NCI-H82 (cell line): Measurements from ENCODE around the gene MARCHF3.
"Not testable (repeated sequence)": the region's sequence is repeated elsewhere in the genome, so short reads cannot be mapped to it uniquely, and the experiment has no call there.

Experiments used
- DNase-seq: peaks from one replicate; lab custom pipeline; 2025; lab: John Stamatoyannopoulos, UW

MARCHF3 gene

DNA sequence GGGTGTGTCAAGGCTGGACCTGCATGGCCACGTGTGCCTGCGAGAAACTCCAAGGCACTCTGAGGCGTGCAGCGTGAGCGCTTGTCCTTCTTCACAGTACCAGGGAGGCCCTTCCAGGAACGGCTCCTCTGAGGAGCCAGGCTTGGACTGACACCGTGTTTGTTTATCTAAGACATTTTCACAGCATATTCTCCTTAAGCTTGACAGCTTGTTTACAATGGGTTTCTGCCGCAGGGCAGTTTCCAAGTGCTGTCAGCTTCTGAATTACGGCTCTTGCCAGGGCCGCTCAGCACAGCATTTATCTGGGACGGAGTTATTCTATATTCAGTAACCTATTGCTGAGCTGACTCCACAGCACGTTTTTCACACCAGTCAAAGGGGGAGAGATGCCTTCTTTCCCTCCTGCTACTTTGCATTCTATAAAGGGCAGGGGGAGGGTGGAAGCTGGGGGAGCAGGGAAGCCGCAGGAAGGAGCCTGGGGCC, 155.0 kb downstream of the MARCHF3 start:
- no peak for DNase-seq

DNA sequence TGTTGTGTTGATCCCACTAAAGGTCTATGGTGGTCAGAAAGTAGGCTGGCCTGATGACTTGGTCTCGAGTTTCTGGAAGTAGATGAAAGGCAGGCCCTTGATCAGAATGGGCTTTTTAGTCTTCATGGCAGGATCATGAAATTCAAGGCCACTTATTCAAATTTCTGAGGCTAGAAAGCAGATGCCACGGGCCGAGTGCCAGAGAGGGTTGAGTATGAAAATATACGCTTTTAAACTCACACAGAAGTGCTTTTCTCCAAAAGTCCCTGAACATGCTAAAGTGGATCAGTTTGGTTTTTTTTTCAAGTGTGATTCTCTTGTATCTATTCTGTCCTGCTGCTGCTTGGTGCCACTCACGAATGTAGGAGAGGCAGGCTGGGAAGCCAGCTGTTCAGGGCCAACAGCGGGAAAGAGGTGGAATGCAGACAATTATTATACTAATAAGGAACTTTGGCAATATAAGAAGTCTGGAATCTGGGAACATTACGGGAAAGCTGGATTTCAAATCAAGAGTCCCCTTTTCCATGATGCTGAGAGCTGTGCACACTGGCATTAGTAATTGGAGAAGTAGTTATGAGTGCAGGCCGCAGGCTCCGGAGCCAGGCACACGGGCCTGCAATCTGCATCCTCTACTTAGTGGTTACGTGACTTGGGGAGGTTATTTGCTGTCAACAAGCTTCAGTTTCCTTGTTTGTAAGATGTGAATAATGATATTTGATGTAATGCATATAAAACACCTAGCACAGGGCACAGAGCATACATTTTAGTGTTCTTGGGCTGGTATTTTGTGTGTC, 157.6 kb downstream of the MARCHF3 start:
- DNase-seq = no peak

DNA sequence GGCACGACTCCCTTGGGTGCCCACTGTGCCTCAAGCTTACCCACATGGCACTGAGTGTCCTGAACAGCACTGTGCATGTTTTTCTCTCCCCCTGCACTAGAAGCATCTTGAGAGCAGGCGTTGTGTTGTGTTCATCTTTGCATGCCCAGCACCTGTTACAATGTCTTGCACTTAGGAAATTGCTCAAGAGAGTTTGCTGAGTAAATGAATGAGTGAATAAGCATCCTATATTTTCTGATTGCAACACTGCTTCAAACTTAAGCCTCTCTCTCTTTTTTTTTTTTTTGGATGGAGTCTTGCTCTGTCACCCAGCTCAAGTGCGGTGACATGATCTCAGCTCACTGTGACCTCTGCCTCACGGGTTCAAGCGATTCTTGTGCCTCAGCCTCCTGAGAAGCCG, 158.9 kb downstream of the MARCHF3 start:
- DNase-seq = no peak

DNA sequence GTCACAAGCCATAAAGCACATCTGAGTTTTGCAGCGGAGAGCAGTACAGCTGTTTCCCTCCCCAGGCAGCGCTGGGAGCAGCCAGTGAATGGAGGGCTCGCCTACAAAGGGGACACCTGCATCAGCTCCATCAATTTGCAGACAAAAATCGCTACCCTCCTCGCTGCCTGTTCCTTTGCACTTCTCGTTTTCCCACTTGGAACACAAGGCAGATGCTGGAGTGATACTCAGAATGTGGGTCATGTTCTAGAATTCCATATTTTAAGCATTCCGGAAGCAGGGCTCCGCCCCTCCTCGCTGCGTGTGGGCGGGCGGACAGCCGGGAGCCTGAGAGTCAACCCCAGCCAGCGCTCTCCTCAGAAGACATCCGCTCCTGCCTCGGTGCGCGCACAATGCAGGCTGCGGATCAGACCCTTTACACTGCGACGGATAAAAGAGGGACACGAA, 161.3 kb downstream of the MARCHF3 start:
- DNase-seq = no peak

DNA sequence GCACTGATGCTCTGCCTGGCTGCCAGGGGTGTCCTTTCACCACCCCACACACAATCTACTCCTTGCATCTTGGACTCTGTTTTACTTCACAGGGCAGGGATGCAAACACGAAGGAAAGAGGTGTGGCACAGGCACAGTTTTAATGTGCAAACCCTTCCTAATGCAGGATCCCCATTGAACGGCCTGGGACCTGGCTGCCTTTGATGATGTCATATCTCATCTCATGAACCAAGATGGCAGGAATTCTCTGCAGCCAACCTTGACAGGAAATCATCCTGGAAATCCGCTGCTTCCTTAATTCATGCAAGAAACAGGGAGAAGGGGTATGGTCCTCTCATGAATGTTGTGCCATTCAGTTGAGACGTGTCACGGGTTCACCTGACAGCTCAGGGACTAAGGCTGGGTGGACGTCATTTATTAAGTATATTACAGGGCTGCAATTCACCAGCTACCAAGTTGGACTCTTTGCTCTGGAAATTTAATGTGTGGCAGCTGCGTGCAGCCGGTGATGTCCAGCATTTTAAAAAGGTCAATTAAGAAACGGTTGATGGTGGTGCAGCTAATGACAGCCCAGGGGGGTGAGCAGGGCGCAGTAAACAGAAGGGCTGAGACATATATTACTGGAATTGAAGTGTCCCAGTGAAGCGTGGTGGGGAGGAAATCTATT, 161.9 kb downstream of the MARCHF3 start:
- DNase-seq = no peak

DNA sequence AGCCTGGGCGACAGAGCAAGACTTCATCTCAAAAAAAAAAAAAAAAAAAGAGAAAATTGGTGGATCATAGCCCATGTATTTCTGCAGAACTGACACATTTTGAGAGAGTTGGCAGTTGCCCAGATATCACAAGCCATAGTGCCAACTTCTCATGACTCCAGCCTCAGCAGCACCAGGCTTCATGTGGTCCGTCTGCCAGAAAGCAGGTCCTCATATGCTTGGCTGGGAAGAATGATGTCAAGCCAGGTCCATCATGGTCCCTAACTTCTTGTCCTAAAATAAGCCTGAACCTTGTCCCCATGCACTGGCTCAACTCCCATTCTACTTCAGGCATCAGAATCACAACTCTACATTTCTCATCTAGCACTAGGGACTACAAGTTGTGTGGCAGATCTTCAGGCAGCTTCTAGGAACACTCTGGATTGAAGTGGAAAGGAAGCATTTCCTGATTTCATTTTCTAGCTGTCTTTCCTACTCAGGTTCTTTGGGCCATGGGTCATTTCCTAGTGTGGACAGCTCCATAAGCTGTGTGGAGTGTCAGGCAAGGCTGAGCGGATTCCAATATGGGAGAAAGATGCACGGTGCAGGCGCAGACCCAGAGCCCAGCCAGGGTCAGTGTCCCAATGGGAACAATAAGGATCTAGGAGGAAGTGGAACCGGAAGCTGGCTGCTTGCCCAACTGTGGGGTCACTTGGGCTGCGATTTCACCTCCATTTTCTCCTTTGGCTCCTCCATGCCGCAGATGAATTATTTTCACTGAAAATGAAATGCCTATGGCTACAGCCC, 163.3 kb downstream of the MARCHF3 start:
- no peak for DNase-seq

DNA sequence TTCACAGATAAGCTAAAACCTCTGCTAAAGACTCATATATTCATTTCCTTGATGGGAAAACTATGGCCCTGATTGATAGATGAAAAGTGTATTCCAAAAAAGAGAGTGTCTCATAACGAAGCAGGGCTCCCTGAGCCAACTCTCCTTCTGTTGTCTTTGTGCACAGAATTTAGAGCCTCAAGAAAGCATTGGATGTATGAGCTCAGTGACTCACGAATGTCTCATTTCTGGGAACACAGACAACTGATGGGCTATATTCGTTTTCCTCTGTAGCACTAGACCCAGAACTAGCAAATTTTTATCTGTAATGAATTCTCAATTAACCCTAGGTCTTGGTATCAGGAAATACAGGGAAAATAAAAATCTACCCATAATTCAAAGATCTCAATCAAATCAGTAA, 165.1 kb downstream of the MARCHF3 start:
- DNase-seq = no peak

DNA sequence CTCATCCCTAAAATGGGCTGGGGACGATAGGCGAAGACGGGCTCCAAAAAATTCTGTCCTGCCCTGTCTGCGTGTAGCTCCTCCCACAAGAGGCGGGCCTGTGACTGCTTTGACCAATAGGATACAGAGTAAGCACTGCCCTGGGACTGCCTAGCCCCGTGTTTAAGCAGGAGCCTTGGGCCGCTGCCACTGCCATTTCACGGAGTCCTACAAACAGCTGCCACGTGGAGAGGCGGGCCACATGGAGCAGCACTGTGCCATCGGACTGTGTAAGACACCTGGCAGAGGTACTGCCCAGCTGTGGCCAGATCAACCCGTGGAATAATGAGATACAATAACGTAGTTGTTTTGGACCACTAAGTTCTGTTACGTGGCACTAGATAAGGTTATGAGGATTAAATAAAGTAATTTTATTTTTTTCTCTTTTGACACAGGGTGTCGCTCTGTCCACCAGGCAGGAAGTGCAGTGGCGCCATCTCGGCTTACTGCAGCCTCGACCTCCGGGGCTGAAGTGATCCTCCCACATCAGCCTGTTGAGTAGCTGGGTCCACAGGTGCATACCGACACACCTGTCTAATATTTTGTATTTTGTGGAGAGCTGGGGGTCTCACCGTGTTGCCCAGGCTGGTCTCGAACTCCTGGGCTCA, 166.2 kb downstream of the MARCHF3 start:
- DNase-seq = no peak

DNA sequence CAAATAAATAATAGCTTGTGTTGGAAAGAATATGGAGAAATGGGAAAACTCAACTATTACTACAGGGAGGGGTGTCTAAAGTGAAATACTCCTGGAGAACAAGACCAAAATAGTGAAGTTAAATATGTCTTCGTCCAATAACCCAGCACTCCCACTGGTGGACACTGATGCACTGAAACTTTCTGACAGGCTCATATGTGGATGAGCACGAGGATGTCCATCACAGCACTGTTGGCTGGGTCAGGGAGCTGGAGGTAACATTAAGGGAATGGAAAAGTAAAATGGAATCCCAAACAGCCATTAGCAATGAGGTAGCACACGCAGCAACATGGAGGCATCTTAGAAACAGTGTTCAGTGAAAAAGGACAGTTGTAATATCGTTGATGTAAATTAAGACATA, 167.0 kb downstream of the MARCHF3 start:
- DNase-seq = no peak

DNA sequence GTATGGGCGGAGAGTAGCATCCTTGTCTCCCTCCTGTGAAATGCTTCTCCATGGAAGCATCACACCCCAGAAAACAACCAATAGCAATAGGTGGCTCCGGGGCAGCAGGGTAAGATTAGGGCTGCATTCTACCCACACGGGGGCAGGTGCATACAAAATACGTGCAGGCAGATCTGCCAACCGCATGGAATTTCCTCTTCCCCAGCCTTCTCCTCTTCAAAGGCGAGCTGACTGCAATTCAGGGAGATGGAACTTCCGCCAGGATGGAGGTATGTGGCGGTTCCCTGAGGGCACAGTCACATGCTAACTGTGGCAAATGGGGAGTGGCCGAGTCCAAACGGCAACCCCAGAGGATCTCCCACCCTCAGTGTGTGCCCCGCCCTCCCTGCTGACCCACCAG, 171.9 kb downstream of the MARCHF3 start:
- DNase-seq = no peak

DNA sequence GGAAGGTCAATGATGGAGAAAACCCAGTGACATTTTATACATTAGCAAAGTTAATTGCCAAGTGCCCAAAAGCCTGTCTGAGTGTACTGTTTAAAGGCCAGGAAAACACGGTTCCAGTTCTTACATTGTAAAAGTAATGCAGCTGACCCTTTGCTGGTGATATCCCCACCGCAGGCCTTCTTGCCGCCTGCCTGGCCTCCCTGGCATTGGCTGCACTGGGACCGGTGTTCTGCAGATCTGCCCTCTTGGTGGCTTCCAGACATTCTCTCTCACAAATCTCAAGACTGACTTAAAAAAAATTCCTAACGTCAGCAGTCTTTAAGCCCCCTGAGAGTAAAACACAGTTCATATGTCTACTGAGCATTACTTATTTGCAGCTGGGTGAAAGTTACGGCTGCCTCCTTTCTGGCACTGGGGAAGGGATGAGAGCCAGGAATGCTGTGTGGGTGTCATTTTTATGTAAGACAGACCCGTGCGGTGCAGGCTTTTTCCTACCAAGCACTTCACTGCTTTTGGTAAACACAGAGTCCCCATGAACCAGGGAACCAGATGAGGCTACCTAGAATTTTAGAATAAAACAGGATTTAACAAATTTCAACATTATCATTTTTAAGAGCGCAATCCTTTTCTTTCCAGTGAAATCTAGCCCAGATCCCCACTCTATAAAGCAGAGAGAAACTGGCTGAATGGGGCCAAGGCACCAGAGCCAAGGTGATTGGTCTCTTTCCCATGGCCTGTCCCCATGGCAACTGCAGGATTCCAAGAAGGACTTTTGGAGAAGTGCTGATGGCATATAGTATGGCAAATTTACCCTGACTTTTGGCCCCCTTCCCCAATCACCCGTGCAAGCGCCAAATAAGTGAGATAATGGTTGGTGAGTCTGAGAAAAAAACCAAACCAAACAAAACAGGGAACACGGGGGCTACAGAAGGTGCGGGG, 172.6 kb downstream of the MARCHF3 start:
- DNase-seq = no peak

DNA sequence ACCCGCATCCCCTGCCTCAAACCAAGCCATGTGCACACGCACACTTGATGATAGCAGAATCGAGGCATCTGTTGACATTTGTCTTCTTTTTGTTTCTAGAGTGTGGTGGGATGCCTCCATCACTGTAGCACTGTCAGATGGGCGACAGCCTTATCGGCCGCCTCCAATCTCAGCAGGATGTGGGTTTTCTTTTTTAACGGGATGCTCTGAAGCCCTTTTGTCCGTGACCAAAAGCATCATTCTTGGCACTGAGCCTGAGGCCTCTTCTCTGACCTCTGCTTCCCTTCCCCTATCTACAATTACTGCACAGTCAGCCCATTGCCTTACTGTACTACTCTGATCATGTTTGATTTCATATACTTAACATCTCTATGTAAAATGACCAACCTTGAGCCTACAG, 175.1 kb downstream of the MARCHF3 start:
- no peak for DNase-seq

DNA sequence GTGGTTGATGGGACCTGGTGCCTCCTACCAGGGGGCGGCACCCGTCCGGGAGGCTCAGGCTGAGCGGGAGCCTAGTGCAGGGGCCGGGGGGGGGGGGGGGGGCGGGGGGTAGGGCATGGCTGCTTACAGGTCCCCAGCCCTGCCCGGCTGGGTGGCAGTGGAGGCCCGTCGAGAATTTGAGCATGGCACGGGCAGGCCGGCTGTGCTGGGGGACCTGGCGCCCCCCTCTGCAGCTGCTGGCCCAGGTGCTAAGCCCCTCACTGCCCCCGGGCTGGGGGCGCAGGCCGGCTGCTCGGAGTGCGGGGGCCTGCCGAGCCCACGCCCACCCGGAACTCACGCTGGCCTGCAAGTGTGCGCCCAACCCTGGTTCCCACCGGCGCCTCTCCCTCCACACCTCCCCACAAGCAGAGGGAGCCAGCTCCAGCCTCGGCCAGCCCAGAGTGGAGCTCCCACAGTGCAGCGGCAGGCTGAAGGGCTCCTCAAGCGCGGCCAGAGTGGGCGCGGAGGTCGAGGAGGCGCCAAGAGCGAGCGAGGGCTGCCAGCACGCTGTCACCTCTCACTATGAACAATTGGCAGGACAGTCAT, 175.7 kb downstream of the MARCHF3 start:
- no peak for DNase-seq

DNA sequence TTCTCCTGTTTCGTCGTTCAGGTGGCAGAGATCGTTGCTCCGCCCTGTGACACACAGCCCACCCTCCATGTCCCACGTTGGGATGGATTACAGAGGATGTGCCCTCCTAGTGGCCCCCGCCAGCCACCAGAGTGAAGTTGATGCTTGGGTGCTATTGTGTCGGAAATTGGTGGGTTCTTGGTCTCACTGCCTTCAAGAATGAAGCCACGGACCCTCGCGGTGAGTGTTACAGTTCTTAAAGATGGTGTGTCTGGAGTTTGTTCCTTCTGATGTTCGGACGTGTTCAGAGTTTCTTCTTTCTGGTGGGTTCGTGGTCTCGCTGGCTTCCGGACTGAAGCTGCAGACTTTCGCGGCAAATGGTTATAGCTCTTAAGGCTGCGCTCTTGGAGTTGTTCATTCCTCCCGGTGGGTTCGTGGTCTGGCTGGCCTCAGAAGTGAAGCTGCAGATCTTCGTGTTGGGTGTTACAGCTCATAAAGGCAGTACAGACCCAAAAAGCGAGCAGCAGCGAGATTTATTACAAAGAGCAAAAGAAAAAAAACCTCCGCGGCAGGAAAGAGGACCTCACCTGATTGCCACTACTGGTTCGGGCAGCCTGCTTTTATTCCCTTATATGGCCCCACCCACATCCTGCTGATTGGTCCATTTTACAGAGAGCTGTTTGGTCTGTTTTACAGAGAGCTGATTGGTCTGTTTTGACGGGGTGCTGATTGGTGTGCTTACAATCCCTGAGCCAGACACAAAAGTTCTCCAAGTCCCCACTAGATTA, 176.6 kb downstream of the MARCHF3 start:
- not testable (repeated sequence) for DNase-seq

DNA sequence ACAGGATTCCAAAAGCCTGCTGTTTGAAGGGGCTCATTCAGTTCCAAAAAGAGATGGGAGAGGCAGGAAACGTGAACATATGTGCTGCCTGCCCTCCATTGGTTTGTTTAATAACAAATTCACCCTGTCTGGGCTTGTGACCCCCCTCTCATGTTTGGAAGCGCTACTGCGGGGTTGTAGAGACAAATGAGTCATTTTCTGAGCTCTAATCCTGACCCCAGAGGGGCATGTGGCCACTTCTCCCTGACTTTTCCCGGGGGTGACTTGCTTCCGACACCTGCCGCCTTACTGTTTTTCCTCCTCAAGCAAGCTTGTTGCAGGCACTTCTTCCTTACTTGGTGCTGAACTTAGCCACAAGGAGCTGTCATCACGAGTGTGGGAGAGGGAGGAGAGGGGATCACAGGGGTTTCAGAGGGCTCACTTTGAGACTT, 177.5 kb downstream of the MARCHF3 start:
- no peak for DNase-seq

DNA sequence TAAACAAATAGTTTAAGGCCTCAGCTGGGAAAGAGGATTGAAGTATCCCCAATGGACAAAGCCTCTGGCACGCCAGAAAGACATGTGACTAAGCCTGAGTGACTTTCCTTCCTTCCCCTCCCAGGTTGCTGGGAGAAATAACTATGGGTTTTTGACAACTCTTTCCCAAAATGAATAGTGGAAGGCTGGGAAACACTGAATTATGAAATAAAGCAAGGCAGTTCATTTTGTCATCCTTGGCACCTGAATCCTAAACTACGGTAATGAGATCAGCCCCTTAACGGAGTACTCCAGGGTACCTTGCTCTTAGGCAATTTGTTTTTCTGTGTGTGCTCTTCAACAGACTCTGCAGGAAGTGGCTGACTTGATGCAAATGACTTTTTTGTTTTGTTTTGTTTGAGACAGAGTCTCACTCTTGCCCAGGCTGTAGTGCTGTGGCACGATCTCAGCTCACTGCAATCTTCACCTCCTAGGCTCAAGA, 178.2 kb downstream of the MARCHF3 start:
- DNase-seq = no peak

DNA sequence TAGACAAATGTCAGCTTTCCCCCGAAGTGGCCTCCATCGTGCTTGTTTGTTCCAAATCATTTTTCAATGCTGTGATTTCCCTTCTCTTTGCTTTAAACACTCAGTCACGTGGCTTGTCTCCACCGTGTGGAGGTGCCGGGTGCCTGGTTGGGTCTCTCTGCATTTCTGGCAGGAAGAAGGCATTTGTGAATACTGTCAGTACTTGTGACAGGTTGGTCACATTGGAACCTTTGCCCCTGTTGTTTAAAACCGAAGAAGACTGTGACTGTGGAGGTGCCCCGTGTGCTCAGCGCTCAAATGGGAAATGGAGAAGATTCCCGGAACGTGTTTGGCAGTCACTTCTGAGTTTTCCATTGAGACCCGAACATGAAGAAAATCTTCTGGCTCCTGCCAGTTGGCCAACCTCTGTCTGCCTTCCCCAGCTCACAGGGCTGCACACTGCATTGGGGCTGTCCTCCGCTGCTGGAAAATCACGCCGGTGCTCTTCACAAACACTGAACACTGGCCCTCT, 178.8 kb downstream of the MARCHF3 start:
- no peak for DNase-seq

DNA sequence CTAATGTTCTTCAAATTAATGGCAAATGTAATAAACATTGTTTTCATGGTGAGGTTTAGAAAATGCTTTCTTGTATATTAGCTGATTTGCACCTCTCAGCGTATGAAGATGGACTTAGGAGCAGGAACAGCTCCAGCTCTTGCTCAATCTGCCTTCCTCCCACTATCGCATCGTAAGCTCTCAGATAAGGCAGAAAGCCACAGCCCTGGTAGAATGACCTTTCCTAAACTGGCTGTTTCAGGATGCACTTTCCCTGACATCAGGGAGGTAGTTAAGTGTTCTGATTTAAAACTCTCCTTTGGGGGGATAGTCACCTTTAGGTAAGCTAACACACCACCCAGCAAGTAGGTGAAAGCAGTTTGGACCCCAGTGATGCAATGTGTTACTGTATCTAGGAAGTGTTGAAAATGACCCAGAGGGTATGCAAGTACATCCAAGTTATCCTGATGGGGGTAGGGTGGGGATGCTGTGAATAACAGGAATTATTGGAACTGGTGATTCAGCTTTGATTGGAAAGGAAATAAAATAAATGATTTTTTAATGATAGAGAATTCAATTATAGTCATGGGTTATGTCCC, 181.2 kb downstream of the MARCHF3 start:
- peak; percentile 22 for DNase-seq

DNA sequence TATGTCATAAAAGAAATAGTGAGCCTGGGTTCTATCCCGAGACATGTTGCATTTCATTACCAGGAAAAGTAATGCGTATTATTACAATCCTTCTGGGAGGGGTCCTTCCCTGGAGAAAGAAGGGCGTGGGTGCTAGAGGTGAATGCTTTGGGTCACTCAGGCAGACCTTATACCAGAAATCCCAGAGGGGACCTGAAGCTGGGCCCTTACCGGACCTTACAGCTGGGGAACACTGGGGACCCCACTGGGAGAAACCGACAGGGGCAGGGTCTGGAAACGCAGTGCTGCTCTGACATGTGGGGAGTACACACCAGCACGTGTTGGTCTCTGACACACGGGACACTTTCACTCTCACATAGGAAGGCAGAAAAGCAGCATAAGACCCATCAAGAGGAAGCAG, 182.1 kb downstream of the MARCHF3 start:
- DNase-seq = no peak
